A549 (cell line): Measurements from ENCODE around the gene NQO1.

Experiments
- CTCF ChIP-seq: fragments of >200 bp; sonication (Bioruptor Twin); formaldehyde crosslinking; IDR thresholded peaks from 3 replicates; pipeline ENCODE4 v1.5.1; 2016
- GATA3 ChIP-seq: IDR thresholded peaks from 2 replicates; pipeline ENCODE4 v1.6.1; 2012; ENCODE audit warnings: borderline replicate concordance
- JUN ChIP-seq, 2 experiments: fragments of >200 bp; sonication (Bioruptor Twin); formaldehyde crosslinking; IDR thresholded peaks; 2 replicates in 1 of 2; 3 replicates in 1 of 2; pipeline ENCODE4 v1.6.1; 2016 to 2017
- MAZ ChIP-seq: fragments of 150-350 bp; IDR thresholded peaks from 2 replicates; pipeline ENCODE4 v1.6.1; 2014; ENCODE audit warnings: antibody characterized with exemption, low read depth, low read length, borderline replicate concordance
- RNF2 ChIP-seq: fragments of 200-600 bp; sonication (generic); IDR thresholded peaks from 2 replicates; pipeline ENCODE4 v1.6.1; 2016; ENCODE audit warnings: low read depth, mild to moderate bottlenecking, antibody characterized with exemption, moderate library complexity, borderline replicate concordance

GRCh38 chr16:69699915-69700314 is 26.4 kb downstream of the NQO1 start:
- no peak for TF ChIP-seq CTCF
- no peak for TF ChIP-seq JUN (IDR thresholded peaks at IDR 0.05)
- TF ChIP-seq GATA3, result no peak
- no peak for TF ChIP-seq RNF2
- TF ChIP-seq MAZ, result no peak
